Adrenal gland (tissue), 19 donors: Measurements from ENCODE around the gene TPM1. TPM values are rescaled to one million over a fixed set of nuclear protein-coding genes. Genes with fewer than 3 reads are reported as not detected.
"Not testable (repeated sequence)": the region's sequence is repeated elsewhere in the genome, so short reads cannot be mapped to it uniquely, and the experiment has no call there.

Experiments used
- DNase-seq, 7 donors: peaks; one replicate each; pipeline ENCODE4 v3.0.0-alpha.2; 2019 to 2020
- H3K27ac ChIP-seq, 5 donors: fragments of 200-600 bp; sonication (generic) in 4 of 5; 1 replicate in 3 of 5; 2 replicates in 2 of 5; pipeline versions ENCODE4 v1.5.1 to v1.8.0; 2016 to 2020; ENCODE audit warnings: mild to moderate bottlenecking in 1 of 5
- H3K27me3 ChIP-seq: fragments of 200-600 bp; 2 replicates; pipeline ENCODE4 v1.8.0; 2021
- H3K36me3 ChIP-seq, 2 donors: fragments of 200-600 bp; replicated peaks in 1 of 2; 1 replicate in 1 of 2; 2 replicates in 1 of 2; pipeline versions ENCODE4 v1.5.1 to v1.8.0; 2018 to 2022
- H3K4me1 ChIP-seq, 2 donors: fragments of 200-600 bp; replicated peaks in 1 of 2; 1 replicate in 1 of 2; 2 replicates in 1 of 2; pipeline versions ENCODE4 v1.5.1 to v1.8.0; 2018 to 2021
- H3K4me3 ChIP-seq, 4 donors: fragments of 200-600 bp; sonication (generic) in 3 of 4; one replicate each; pipeline ENCODE4 v1.5.1; 2016 to 2018
- H3K9me3 ChIP-seq, 3 donors: fragments of 200-600 bp; sonication (generic) in 1 of 3; replicated peaks in 1 of 3; 1 replicate in 2 of 3; 2 replicates in 1 of 3; pipeline versions ENCODE4 v1.5.1 to v1.8.0; 2016 to 2021
- POLR2A ChIP-seq, 2 donors: fragments of 450-650 bp; IDR thresholded peaks; one replicate each; pipeline ENCODE4 v1.6.1; 2017; ENCODE audit warnings: antibody characterized with exemption in 2 of 2, mild to moderate bottlenecking in 2 of 2, moderate library complexity in 1 of 2
- WGBS, 4 donors: extraction: QIAGEN DNeasy Blood & Tissue Kit in 2 of 4; methylation state at CpG; one replicate each; pipeline versions ENCODE4 v1.1.5 to v1.1.7; 2013 to 2017; 5-methylcytosine and 5-hydroxymethylcytosine counted together
- intact Hi-C, 2 donors: fragments of 100-400 bp; cut with DNase I; formaldehyde crosslinking; loops; one replicate each; pipeline versions ENCODE4 v1.14.1 to v1.15.0; 2022 to 2023
- long read RNA-seq, 10 donors: library from polyadenylated mRNA in 3 of 10; unstranded in 2 of 10; stranded (forward) in 1 of 10; transcript quantifications; one replicate each; pipeline ENCODE4 v2.0.0 and lab custom pipeline, GENCODE V29; 2021 to 2026
- polyA plus RNA-seq, 3 donors: library from polyadenylated mRNA; stranded (reverse); fragments of 200-250 nt in 2 of 3; fragments of 350-450 nt in 1 of 3; fragmentation: Illumina TruSeq in 1 of 3; extraction: RNeasy Lipid Tissue Mini Kit (QIAGEN cat#74804) in 1 of 3; gene quantifications; one replicate each; pipeline ENCODE4 v1.2.3, GENCODE V29; 2013 to 2014
- total RNA-seq, 9 donors: library from RNA; depleted of rRNA in 4 of 9; stranded (reverse); fragments of >200 nt in 4 of 9; fragments of 120-200 nt in 1 of 9; fragmentation: NEBNext Ultra II Directional in 1 of 9; extraction: Animal tissue kit (Norgen Biotek cat#: 25700) in 1 of 9; gene quantifications; one replicate each; pipeline versions ENCODE4 v1.1.0 to v1.2.4, GENCODE V29; 2013 to 2023
- TF ChIP-seq, protein P1 (sequence below), 6 experiments: fragments of 450-650 bp in 4 of 6; fragments of 200-600 bp in 2 of 6; sonication (generic) in 1 of 6; IDR thresholded peaks; 1 replicate in 5 of 6; 2 replicates in 1 of 6; pipeline versions ENCODE4 v1.5.1 to v1.8.0; 2016 to 2021; ENCODE audit warnings: antibody characterized with exemption in 6 of 6, mild to moderate bottlenecking in 2 of 6, moderate library complexity in 1 of 6
- donor health status: healthy with polysubstance abuse.
- donor health status: Bipolar disorder and iron deficiency.
- donor health status: DM: yes; HTN: yes; CAD: no.
- donor health status: DM: no; HTN: no; CAD: no.
- donor health status: DM: no; HTN: no; CAD: no.
- donor health status: DM: yes; HTN: yes; CAD: no.

Gene TPM1
- total RNA-seq (100 to 1,000 TPM in 7 of 9 donors, 10 to 100 TPM in 2; 81.8 to 217 (median 161) TPM), polyA plus RNA-seq (100 to 1,000 TPM; 162 to 246 (median 205) TPM)
- long read RNA-seq, donor 1, transcript TPM1-208 (8 exons, 943 nt), result major isoform, 20 of 72 reads
- long read RNA-seq, donor 1, transcript TPM1-207 (10 exons, 1,049 nt), result minor isoform, 6 of 72 reads
- long read RNA-seq, donor 1, partial matches to known transcripts, result 33 of 72 reads
- long read RNA-seq, donor 1, other reads (novel, unspliced or antisense), result 5 of 72 reads
- long read RNA-seq, donor 2, transcript TPM1-208 (8 exons, 943 nt), result major isoform, 15 of 39 reads
- long read RNA-seq, donor 2, transcript TPM1-207 (10 exons, 1,049 nt), result minor isoform, 5 of 39 reads
- long read RNA-seq, donor 2, partial matches to known transcripts, result 14 of 39 reads
- long read RNA-seq, donor 2, other reads (novel, unspliced or antisense), result 0 of 39 reads
- long read RNA-seq, donor 3, transcript TPM1-207 (10 exons, 1,049 nt), result minor isoform, 11 of 45 reads
- long read RNA-seq, donor 3, transcript TPM1-208 (8 exons, 943 nt), result major isoform, 22 of 45 reads
- long read RNA-seq, donor 3, partial matches to known transcripts, result 8 of 45 reads
- long read RNA-seq, donor 3, other reads (novel, unspliced or antisense), result 0 of 45 reads
- long read RNA-seq, donor 4, transcript TPM1-220 (9 exons, 977 nt), result minor isoform, 5 of 90 reads
- long read RNA-seq, donor 4, transcript TPM1-201 (9 exons, 1,670 nt), result minor isoform, 5 of 90 reads
- long read RNA-seq, donor 4, transcript TPM1-208 (8 exons, 943 nt), result major isoform, 22 of 90 reads
- long read RNA-seq, donor 4, transcript TPM1-206 (9 exons, 1,717 nt), result minor isoform, 13 of 90 reads
- long read RNA-seq, donor 4, partial matches to known transcripts, result 34 of 90 reads
- long read RNA-seq, donor 4, other reads (novel, unspliced or antisense), result 8 of 90 reads
- long read RNA-seq, donor 5, transcript TPM1-208 (8 exons, 943 nt), result major isoform, 87 of 268 reads
- long read RNA-seq, donor 5, transcript TPM1-220 (9 exons, 977 nt), result minor isoform, 60 of 268 reads
- long read RNA-seq, donor 5, transcript TPM1-206 (9 exons, 1,717 nt), result minor isoform, 19 of 268 reads
- long read RNA-seq, donor 5, transcript TPM1-201 (9 exons, 1,670 nt), result minor isoform, 40 of 268 reads
- long read RNA-seq, donor 5, partial matches to known transcripts, result 3 of 268 reads
- long read RNA-seq, donor 5, other reads (novel, unspliced or antisense), result 43 of 268 reads
- long read RNA-seq, donor 6, transcript TPM1-208 (8 exons, 943 nt), result minor isoform, 21 of 250 reads
- long read RNA-seq, donor 6, transcript TPM1-220 (9 exons, 977 nt), result minor isoform, 11 of 250 reads
- long read RNA-seq, donor 6, transcript TPM1-201 (9 exons, 1,670 nt), result major isoform, 65 of 250 reads
- long read RNA-seq, donor 6, partial matches to known transcripts, result 131 of 250 reads
- long read RNA-seq, donor 6, other reads (novel, unspliced or antisense), result 16 of 250 reads
- long read RNA-seq, donor 7, transcript TPM1-208 (8 exons, 943 nt), result major isoform, 16 of 67 reads
- long read RNA-seq, donor 7, transcript TPM1-206 (9 exons, 1,717 nt), result minor isoform, 6 of 67 reads
- long read RNA-seq, donor 7, transcript TPM1-207 (10 exons, 1,049 nt), result major isoform, 16 of 67 reads
- long read RNA-seq, donor 7, partial matches to known transcripts, result 20 of 67 reads
- long read RNA-seq, donor 7, other reads (novel, unspliced or antisense), result 0 of 67 reads
- long read RNA-seq, donor 8, transcript TPM1-208 (8 exons, 943 nt), result major isoform, 30 of 66 reads
- long read RNA-seq, donor 8, transcript TPM1-220 (9 exons, 977 nt), result minor isoform, 7 of 66 reads
- long read RNA-seq, donor 8, transcript TPM1-206 (9 exons, 1,717 nt), result minor isoform, 7 of 66 reads
- long read RNA-seq, donor 8, partial matches to known transcripts, result 7 of 66 reads
- long read RNA-seq, donor 8, other reads (novel, unspliced or antisense), result 11 of 66 reads
- long read RNA-seq, donor 9, transcript TPM1-207 (10 exons, 1,049 nt), result minor isoform, 7 of 953 reads
- long read RNA-seq, donor 9, transcript TPM1-208 (8 exons, 943 nt), result major isoform, 13 of 953 reads
- long read RNA-seq, donor 9, partial matches to known transcripts, result 906 of 953 reads
- long read RNA-seq, donor 9, other reads (novel, unspliced or antisense), result 20 of 953 reads
- long read RNA-seq, donor 10, transcript TPM1-208 (8 exons, 943 nt), result major isoform, 12 of 24 reads
- long read RNA-seq, donor 10, transcript TPM1-207 (10 exons, 1,049 nt), result minor isoform, 5 of 24 reads
- long read RNA-seq, donor 10, partial matches to known transcripts, result 5 of 24 reads
- long read RNA-seq, donor 10, other reads (novel, unspliced or antisense), result 0 of 24 reads

GRCh38 chr15:63041974-63042876 lies at the start of gene TPM1:
Gene TPM1, plus strand, starts transcription at chr15:63042747. Its CDS starts 83 bp downstream, at chr15:63042830.
- Histone ChIP-seq H3K4me1 (peaks cover 13 to 15% of the 10 kb centered on the region in 2 donors), H3K36me3 (no peaks in the 10 kb centered on the region), H3K27ac (peak within 1 kb of the TSS in 3 of 5 donors; percentile 30 to 77 (median 62)), H3K9me3 (no peaks in the 10 kb centered on the region), H3K27me3 (peaks cover 13% of the 10 kb centered on the region), H3K4me3 (peak within 1 kb of the TSS in 2 of 4 donors; percentile 39 to 74)
- peak in 6 of 7 donors; percentile 38 to 79 (median 58) for DNase-seq
- peak; percentile 55 to 58 for TF ChIP-seq POLR2A (IDR thresholded peaks at IDR 0.05)
- TF ChIP-seq, protein P1, sequence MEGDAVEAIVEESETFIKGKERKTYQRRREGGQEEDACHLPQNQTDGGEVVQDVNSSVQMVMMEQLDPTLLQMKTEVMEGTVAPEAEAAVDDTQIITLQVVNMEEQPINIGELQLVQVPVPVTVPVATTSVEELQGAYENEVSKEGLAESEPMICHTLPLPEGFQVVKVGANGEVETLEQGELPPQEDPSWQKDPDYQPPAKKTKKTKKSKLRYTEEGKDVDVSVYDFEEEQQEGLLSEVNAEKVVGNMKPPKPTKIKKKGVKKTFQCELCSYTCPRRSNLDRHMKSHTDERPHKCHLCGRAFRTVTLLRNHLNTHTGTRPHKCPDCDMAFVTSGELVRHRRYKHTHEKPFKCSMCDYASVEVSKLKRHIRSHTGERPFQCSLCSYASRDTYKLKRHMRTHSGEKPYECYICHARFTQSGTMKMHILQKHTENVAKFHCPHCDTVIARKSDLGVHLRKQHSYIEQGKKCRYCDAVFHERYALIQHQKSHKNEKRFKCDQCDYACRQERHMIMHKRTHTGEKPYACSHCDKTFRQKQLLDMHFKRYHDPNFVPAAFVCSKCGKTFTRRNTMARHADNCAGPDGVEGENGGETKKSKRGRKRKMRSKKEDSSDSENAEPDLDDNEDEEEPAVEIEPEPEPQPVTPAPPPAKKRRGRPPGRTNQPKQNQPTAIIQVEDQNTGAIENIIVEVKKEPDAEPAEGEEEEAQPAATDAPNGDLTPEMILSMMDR (IDR thresholded peaks at IDR 0.05), result no peak
- WGBS, 4 donors, result 2 to 4% (median 3%) methylated on average over 20 to 84 of the region's 84 CpGs
- intact Hi-C loops, result loop anchor here in 1 of 2 donors (10.0 kb wide), 1 partner anchor 257 kb away; no protein-coding TSS in a partner anchor

DNA sequence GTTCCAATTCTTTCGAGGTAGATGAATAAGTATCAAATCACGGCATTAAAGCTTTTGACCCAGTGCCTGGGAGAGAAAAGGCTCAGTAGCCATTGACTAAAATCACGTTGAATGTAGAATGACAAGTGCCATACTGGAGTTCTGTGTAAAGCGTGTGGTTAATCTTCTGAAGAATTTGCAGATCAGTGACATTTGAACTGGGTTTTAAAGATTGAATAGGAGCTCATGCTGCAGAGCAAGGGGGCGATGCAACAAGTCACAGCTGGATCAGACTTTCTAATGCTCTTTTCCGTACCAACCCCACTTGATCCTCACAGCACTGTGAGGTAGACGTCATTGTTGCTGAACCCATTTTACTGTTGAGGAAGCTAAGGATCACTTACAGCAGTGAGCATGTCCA lies 49.5 kb upstream of the TPM1 start:
- H3K4me1 ChIP-seq, result no peaks in the 10 kb centered on the region
- no peaks in the 10 kb centered on the region for H3K9me3 ChIP-seq
- no peak overlapping the region for H3K27ac ChIP-seq
- 87 to 93% (median 90%) methylated on average over 7 of the region's 7 CpGs for WGBS, 4 donors
- no peak for TF ChIP-seq POLR2A (IDR thresholded peaks at IDR 0.05)
- TF ChIP-seq, protein P1 (IDR thresholded peaks at IDR 0.05), result no peak
- intact Hi-C loops, result no loop called here
- no peak for DNase-seq
- H3K4me3 ChIP-seq, result no peak overlapping the region
- no peaks in the 10 kb centered on the region for H3K27me3 ChIP-seq
- H3K36me3 ChIP-seq, result no peaks in the 10 kb centered on the region

DNA sequence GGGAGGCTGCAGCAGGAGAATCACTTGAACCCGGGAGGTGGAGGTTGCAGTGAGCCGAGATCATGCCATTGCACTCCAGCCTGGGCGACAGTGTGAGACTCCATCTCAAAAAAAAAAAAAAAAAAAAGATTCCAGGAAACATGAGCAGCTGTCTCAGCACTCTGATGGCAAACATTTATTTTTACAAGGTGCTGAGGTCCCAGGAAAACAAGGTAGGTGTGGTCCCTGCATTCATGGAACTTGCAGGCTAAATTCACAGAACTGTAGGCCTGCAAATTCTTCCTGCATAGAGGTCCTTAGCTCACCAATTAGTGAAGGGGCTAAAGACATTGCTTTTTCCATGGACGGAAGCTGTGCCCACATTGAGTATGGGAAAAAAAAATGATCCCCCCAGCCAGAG lies 48.9 kb upstream of the TPM1 start:
- H3K27ac ChIP-seq, intact Hi-C loops: not testable (repeated sequence)
- WGBS, 4 donors, result 81 to 95% (median 93%) methylated on average over 4 of the region's 4 CpGs

More for the DNA sequence above, 48.9 kb upstream of the TPM1 start:
- H3K9me3 ChIP-seq, H3K27me3 ChIP-seq, DNase-seq, H3K4me3 ChIP-seq, H3K36me3 ChIP-seq, H3K4me1 ChIP-seq: not testable (repeated sequence)
